GM18517 (cell line): ENCODE measurements around the gene LRP1-AS.

Experiments used
- ATAC-seq: cut with Tn5 transposase; IDR thresholded peaks from one replicate; pipeline ENCODE4 v1.9.1; 2021; ENCODE audit warnings: mild to moderate bottlenecking, moderate library complexity; ENCODE audit not compliant: unreplicated experiment

Gene LRP1-AS

GRCh38 chr12:57161491-57161890, 14.1 kb upstream of the LRP1-AS start:
- ATAC-seq: no peak

- no peak for ATAC-seq
These were observed 13.3 kb upstream of the LRP1-AS start for GRCh38 chr12:57160741-57161140.

GRCh38 chr12:57160040-57160439, 12.6 kb upstream of the LRP1-AS start:
- ATAC-seq: no peak

- ATAC-seq: no peak
These were observed 11.9 kb upstream of the LRP1-AS start for GRCh38 chr12:57159311-57159710.

GRCh38 chr12:57158665-57159064, 11.2 kb upstream of the LRP1-AS start:
- ATAC-seq: no peak

GRCh38 chr12:57158186-57158585, 10.8 kb upstream of the LRP1-AS start:
- ATAC-seq: no peak

DNA sequence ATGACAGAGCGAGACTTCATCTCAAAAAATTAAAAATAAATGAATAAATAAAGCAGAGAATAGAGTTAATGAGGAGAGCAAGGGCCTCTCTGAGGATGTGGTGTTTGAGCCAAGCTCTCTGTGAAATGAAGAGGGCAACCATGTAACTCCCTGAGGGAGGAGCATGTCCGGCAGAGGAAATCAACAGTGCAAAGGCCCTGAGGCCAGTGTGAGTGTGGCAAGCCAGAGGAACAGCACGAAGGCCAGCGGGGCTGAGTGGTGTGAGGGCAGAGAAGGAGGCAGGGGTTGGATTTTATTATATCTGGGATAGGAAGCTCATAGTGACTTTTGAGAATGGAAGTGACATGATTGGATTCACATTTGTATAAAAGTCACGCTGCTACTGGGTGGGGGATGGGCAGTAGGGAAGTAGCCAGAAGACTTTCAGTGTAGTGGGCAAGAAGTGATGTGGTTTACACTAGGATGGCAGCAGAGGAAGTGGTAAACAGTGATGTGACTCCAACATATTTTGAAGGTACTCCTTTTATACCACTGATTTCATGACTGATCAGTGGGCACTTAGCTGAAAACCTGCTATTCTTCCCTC, 10.3 kb upstream of the LRP1-AS start:
- no peak for ATAC-seq

DNA sequence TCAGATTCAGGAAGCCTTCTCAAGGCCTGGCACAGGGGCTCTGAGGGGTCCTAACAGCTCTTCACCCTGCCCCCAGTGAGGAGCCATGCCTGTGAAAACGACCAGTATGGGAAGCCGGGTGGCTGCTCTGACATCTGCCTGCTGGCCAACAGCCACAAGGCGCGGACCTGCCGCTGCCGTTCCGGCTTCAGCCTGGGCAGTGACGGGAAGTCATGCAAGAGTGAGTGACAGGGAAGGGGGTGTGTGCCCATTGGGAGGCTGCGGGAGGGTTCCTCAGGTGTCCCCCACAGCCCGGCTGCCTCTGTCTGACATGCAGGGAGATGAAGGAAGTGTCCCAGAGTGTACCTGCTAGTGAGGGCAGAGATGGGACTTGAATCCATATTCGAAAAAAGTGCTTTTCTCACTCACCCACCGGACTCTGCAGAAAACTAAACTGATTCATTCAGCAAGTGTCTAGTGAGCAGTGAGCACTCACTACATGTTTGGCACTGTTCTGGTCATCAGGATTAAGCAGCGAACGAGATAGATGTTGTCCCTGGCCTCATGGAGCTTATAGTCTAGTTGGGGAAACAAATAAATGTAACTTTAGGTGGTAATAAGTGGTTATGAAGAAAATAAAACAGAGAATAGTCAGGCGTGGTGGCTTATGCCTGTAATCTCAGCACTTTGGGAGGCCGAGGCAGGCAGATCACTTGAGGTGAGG, 9.4 kb upstream of the LRP1-AS start:
- ATAC-seq: no peak

- ATAC-seq: no peak
These were observed 7.5 kb upstream of the LRP1-AS start for GRCh38 chr12:57154804-57155434.

DNA sequence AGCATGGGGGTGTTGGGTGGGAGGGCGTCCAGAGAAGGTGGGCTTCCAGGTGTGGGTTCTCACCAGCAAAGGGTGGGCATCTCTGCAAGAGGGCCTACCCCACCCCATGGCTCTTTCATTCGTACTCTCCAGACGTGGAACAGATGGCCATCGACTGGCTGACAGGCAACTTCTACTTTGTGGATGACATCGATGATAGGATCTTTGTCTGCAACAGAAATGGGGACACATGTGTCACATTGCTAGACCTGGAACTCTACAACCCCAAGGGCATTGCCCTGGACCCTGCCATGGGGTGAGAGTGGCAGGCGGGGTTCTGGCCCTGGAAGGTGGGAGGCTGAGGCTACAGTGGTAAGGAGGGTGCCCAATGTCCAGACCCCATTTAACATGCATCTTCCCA, 6.7 kb upstream of the LRP1-AS start:
- ATAC-seq: no peak

DNA sequence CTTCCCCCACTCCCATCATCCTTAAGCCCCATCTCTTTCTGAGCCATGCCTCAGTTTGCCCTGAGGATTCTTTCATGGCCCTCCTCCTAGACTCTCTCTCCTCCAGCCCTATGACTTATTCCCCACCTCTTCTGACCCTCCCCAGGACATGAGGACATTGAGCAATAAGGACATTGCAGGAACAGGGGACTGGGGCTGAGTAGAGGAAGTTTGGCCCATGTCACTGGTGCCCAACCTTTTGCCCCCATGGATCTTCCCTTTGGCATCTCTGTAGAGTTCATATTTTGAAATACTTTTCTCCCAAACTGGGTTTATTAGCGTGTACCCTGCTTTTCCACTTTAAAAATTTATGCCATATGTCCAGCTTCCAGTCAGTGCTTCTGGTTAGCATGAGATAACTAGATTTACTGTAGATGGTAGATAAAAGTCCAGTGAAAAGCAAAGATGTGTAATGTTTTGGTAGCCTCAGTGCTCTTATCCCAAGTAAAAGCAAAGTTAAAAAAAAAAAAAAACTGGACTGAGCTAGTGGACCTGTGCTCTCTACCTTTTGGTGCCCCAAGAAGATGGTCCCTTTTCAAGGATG, 6.1 kb upstream of the LRP1-AS start:
- no peak for ATAC-seq

DNA sequence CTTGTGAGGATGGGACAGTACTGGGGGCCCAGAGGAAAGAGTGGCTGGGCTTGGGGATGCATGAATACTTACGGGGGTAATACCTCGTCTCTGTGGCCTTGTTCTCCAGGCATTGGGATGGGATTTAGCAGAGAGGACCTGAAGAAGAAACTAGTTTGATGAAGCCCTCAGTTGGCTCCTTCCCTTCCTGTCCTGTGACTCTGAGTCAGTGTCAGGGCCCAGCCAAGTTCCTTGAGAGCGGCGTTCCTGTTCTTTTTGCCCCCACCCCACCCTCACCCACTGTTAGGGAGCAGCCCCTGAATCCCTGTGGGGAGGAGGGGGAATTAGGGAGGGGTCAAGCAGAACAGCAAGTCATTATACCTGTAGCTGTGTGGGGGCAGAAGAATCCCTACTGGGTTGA, 5.2 kb upstream of the LRP1-AS start:
- no peak for ATAC-seq

DNA sequence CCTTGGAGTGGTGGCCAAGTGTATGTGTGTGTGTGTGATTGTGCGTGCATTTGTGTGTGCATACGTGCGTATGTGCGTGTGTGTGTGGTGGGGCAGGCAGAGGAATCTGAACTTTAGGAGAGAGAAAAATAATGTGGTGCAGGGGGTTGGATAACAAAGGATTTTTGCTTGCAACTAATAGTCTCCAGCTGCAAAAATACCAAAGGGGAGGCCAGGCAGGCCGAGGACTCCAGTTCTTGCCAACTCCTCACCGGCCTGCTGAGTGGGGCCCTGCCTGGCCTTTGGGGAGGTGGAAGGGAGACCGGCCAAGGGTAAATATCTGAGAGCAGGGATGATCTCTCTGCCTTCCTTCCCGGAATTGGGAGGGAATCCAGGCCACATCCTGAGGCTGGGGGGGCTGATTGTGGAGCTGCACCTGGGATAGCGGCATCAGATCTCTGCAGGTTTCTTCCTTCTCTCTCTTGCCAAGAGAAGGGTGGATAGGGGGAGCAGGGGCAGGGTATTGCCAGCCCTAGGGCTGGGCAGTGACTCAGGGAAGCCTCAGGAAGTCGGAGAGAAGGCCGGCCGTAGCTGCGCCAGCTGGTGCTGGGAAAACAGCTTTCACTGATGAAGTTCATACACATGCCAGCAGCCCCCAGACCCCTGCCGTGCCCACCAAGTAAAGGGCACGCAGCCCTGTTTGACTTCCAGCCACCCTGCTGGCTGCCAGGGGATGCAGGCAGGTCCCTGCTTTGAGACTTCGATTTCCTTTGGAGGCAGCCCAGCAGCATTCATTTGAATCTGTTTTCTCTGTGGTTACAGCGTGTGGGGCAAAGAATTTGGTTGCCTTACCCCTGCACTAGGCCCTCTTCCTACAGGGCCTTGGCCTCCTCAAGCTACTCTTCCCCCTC, 4.6 kb upstream of the LRP1-AS start:
- ATAC-seq: no peak

- ATAC-seq: no peak
These were observed 3.1 kb upstream of the LRP1-AS start for GRCh38 chr12:57150400-57151000.

DNA sequence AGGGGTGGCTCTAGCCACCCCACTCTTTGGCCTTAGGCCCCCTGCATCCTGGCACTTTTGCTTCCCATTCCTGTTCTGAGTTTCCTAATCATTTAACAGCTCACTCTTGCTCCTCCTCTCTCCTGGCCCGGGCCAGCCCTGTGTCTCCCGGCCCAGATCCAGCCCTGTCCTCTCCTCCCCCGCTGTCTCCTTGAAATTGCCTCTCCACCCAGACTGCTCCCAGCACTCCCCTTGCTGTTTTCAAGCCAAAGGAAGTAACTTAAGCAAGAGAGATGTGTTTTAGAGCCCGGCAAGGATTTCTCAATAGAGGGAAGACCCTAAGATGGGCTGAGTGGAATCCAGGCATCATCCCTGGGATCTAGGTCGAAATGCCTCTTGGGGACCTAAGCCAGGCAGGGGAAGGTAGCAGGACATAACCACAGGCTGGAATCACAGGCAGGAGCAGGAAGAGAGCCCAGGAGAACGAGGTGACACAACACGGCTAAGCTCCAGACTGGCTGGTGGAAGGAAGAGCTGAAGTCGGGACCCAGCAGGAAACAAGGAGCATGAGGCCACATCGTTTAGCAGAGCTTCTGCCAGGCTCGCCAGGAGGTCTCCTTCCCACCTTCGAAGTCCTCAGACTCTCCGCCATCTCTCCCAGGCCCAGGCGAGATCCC, 2.0 kb upstream of the LRP1-AS start:
- ATAC-seq: no peak

DNA sequence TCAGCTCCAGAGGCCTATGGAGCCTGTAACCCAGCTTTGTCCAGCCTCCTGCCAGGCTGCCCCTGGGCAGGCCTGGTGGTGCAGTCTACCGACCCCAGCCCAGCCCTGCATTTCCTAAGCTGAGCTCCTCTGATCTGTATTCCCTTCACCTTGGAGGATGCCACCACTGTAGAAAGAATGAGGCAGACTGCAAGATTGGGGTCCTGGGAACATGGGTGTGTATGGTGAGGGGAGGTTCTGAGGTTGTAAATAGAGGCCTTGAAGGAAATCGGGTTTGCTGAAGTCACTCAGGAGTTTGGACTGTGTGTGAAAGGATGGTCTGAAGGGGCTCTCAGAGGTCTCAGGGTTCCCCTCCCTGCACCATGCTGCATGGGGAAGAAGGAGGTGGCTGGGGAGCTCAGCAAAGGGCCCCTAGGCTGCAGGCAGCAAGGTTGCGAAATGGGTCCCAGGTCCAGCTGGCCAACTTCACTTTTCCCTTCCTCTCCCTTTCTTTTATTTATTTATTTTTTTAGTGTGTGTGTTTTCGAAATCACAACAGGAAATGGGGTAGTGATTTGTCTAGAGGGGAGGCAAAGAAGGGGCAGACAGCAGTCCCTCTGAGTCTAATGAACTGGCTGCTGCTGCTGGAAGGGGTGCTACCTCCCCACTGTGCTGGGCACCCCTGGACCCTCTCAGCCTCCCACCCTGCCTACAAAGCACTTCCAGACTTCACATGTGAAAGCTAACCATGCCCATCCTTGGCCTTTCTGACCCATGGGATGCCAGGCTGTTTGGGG, 1.2 kb upstream of the LRP1-AS start:
- no peak for ATAC-seq

DNA sequence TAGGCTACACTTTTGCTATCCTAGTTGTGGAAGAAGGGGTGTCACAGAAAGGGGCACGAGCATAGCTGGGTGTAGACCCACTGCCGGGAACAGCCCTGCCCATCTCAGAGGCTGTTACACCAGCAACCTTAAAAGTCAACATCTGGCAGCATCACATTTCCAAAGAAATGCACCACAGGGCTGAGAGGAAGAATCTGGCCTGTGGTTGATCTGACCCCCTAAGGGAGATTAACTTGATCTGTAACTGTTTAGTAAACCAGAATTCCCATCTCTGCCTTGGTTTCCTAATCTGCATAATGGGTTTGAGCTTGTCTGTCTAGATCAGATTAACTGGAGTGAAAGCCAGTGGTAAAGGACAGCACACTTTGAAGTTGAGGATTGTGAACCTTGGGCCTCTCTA, 1.3 kb downstream of the LRP1-AS start:
- ATAC-seq: no peak

GRCh38 chr12:57145460-57146059, 1.9 kb downstream of the LRP1-AS start:
- no peak for ATAC-seq

DNA sequence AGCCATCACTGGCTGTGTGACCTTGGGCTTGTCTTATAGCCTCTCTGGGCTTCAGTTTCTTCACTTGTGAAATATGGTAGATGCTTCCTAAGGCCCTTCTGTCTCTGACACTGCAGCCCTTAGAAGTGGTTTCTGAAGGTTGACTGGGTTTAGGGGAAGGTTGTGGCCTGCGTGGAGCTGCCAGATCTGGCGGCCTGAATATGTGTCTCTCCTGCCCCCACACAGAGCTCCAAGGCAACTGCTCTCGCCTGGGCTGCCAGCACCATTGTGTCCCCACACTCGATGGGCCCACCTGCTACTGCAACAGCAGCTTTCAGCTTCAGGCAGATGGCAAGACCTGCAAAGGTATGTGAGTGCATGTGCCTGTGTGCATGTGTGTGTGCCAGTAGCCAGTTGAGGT, 4.0 kb downstream of the LRP1-AS start:
- no peak for ATAC-seq
